Breast epithelium (tissue), 4 donors: ENCODE data around the gene FAM43A. TPM values are rescaled to one million over a fixed set of nuclear protein-coding genes. Genes with fewer than 3 reads are reported as not detected.

Experiments
- DNase-seq, 2 donors: peaks; one replicate each; pipeline ENCODE4 v3.0.0-alpha.2; 2019; ENCODE audit warnings: low spot score in 2 of 2
- H3K27ac ChIP-seq, 2 donors: fragments of 200-600 bp; sonication (generic) in 1 of 2; one replicate each; pipeline ENCODE4 v1.5.1; 2016 to 2019; ENCODE audit warnings: mild to moderate bottlenecking in 1 of 2
- H3K27me3 ChIP-seq, 2 donors: fragments of 200-600 bp; sonication (generic) in 1 of 2; one replicate each; pipeline versions ENCODE4 v1.5.1 to v1.6.0; 2017 to 2019; ENCODE audit warnings: control low read depth in 1 of 2, mild to moderate bottlenecking in 1 of 2
- H3K36me3 ChIP-seq: fragments of 200-600 bp; one replicate; pipeline ENCODE4 v1.5.1; 2019
- H3K4me1 ChIP-seq, 2 donors: fragments of 200-600 bp; sonication (generic); one replicate each; pipeline ENCODE4 v1.5.1; 2016 to 2019; ENCODE audit warnings: control low read depth in 1 of 2
- H3K4me3 ChIP-seq, 3 donors: fragments of 200-600 bp; sonication (generic); 1 replicate in 2 of 3; 2 replicates in 1 of 3; pipeline ENCODE4 v1.5.1; 2016 to 2019; ENCODE audit warnings: mild to moderate bottlenecking in 3 of 3, moderate library complexity in 2 of 3
- H3K9me3 ChIP-seq, 2 donors: fragments of 200-600 bp; sonication (generic) in 1 of 2; one replicate each; pipeline ENCODE4 v1.5.1; 2016 to 2019; ENCODE audit warnings: control low read depth in 1 of 2
- CTCF ChIP-seq, 3 donors: fragments of 450-650 bp; IDR thresholded peaks; one replicate each; pipeline ENCODE4 v1.5.1; 2016 to 2017; ENCODE audit warnings: antibody characterized with exemption in 3 of 3, mild to moderate bottlenecking in 3 of 3, moderate library complexity in 3 of 3
- POLR2A ChIP-seq: fragments of 450-650 bp; IDR thresholded peaks from one replicate; pipeline ENCODE4 v1.6.1; 2016; ENCODE audit warnings: antibody characterized with exemption, mild to moderate bottlenecking, moderate library complexity
- POLR2AphosphoS5 ChIP-seq, 3 donors: sonication (generic); formaldehyde crosslinking; IDR thresholded peaks; one replicate each; pipeline ENCODE4 v1.6.1; 2017; ENCODE audit warnings: antibody characterized with exemption in 3 of 3
- intact Hi-C: fragments of 100-400 bp; cut with DNase I; formaldehyde crosslinking; loops from one replicate; pipeline ENCODE4 v1.15.1; 2023; ENCODE audit warnings: low total_unique reads
- total RNA-seq, 3 donors: library from RNA; depleted of rRNA; stranded (reverse); fragments of >200 nt; gene quantifications; one replicate each; pipeline ENCODE4 v1.1.0, GENCODE V29; 2016

The FAM43A gene
- total RNA-seq, 3 donors from 2014 or later: 10.1 to 16.7 (median 15.5) TPM

- Histone ChIP-seq H3K27ac (no peak overlapping the region), H3K36me3 (no peaks in the 10 kb centered on the region), H3K27me3 (no peaks in the 10 kb centered on the region), H3K4me3 (no peak overlapping the region), H3K9me3 (no peaks in the 10 kb centered on the region), H3K4me1 (no peaks in the 10 kb centered on the region)
- TF ChIP-seq POLR2A (no peak), POLR2AphosphoS5 (IDR thresholded peaks at IDR 0.05) (no peak), CTCF (IDR thresholded peaks at IDR 0.05) (no peak)
- intact Hi-C loops: no loop called here
- DNase-seq: no peak
Measured at GRCh38 chr3:194723846-194724618, 38.3 kb downstream of the FAM43A start.

DNA sequence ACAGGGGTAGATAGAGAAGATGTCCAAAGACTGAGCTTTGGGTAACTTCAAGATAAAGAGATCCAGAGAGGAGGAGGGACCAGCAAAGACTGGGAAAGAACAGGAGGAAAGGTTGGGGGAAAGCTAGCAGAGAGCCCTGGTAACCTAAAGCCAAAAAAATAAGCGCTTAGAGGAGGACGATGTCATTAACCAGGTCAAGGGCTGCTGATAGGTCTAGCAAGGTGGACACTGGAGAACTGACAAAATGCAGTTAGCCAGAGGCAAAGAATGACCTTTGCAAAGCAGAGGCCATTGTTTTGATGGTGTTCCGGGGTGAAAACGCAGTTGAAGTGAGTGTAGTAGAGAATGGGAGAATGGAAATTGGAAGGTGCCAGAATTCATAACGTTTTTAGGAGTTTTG is 39.7 kb downstream of the FAM43A start:
- intact Hi-C loops: no loop called here
- Histone ChIP-seq H3K27me3 (no peaks in the 10 kb centered on the region), H3K9me3 (no peaks in the 10 kb centered on the region), H3K36me3 (no peaks in the 10 kb centered on the region), H3K27ac (no peak overlapping the region), H3K4me3 (no peak overlapping the region), H3K4me1 (no peaks in the 10 kb centered on the region)
- TF ChIP-seq POLR2A: no peak
- no peak for TF ChIP-seq POLR2AphosphoS5 (IDR thresholded peaks at IDR 0.05)
- no peak for TF ChIP-seq CTCF (IDR thresholded peaks at IDR 0.05)
- no peak for DNase-seq

GRCh38 chr3:194727435-194728128 is 41.9 kb downstream of the FAM43A start:
- Histone ChIP-seq H3K4me1 (no peaks in the 10 kb centered on the region), H3K4me3 (no peak overlapping the region), H3K36me3 (no peaks in the 10 kb centered on the region), H3K27ac (no peak overlapping the region), H3K9me3 (no peaks in the 10 kb centered on the region), H3K27me3 (no peaks in the 10 kb centered on the region)
- intact Hi-C loops: no loop called here
- DNase-seq: no peak
- TF ChIP-seq POLR2A: no peak
- no peak for TF ChIP-seq CTCF (IDR thresholded peaks at IDR 0.05)
- no peak for TF ChIP-seq POLR2AphosphoS5 (IDR thresholded peaks at IDR 0.05)

DNA sequence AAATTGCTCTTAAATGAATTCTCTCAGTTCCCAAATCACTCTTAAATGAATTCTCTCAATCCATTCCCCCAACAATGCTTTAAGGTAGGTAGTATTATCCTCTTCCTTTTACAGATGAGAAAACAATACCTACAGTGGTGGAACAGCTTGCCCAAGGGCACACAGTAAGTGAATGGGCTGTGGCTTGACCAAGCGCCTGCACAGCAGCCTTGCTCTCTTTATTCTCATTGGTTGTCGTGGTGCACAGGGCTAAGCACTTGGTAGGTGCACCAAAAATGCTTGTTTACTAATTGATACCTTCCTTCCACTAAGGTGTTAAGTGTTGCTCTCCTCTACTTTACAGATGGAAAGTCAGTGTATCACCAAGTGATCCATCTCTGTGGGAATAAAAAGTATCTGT is 43.3 kb downstream of the FAM43A start:
- Histone ChIP-seq H3K4me3 (no peak overlapping the region), H3K9me3 (no peaks in the 10 kb centered on the region), H3K27ac (no peak overlapping the region), H3K36me3 (no peaks in the 10 kb centered on the region), H3K27me3 (no peaks in the 10 kb centered on the region), H3K4me1 (no peaks in the 10 kb centered on the region)
- no peak for DNase-seq
- TF ChIP-seq POLR2AphosphoS5 (IDR thresholded peaks at IDR 0.05): no peak
- no peak for TF ChIP-seq POLR2A
- no peak for TF ChIP-seq CTCF (IDR thresholded peaks at IDR 0.05)
- intact Hi-C loops: no loop called here

DNA sequence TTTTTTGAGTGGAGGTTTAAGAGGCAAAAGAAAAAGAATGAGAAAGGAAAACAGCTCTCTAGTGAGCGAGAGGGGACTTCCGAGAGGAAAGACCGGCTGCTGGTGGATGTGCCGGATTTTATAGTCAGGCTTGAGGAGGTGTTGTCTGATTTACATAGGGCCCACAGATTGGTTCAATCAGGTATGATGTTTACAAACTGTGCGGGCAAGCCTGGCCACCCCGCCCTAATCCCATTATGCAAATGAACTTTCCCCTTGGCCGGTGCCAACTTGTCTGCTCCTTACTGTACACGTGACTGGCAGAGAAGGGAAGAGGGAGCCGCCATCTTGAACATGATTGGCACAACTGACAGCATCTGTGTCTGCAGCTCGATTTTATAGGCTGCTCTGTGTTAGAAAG is 44.7 kb downstream of the FAM43A start:
- Histone ChIP-seq H3K27me3 (no peaks in the 10 kb centered on the region), H3K4me3 (no peak overlapping the region)
- TF ChIP-seq CTCF (IDR thresholded peaks at IDR 0.05) (no peak), POLR2AphosphoS5 (IDR thresholded peaks at IDR 0.05) (no peak), POLR2A (no peak)

More for the DNA sequence above, 44.7 kb downstream of the FAM43A start:
- no peaks in the 10 kb centered on the region for H3K36me3 ChIP-seq
- intact Hi-C loops: no loop called here
- no peaks in the 10 kb centered on the region for H3K4me1 ChIP-seq
- H3K9me3 ChIP-seq: no peaks in the 10 kb centered on the region
- no peak overlapping the region for H3K27ac ChIP-seq
- no peak for DNase-seq
